Pancreas (tissue), 10 donors: Measurements from ENCODE around the gene BMERB1. TPM values are rescaled to one million over a fixed set of nuclear protein-coding genes. Genes with fewer than 3 reads are reported as not detected.
"Not testable (repeated sequence)": the region's sequence is repeated elsewhere in the genome, so short reads cannot be mapped to it uniquely, and the experiment has no call there.

Experiments
- ATAC-seq, 4 donors: fragments of 200-7000 bp; cut with Tn5 transposase; one replicate each; pipeline versions ENCODE4 v1.8.0 to v1.9.1; 2020; ENCODE audit warnings: mild to moderate bottlenecking in 4 of 4, moderate library complexity in 4 of 4
- DNase-seq, 6 donors: peaks; one replicate each; pipeline ENCODE4 v3.0.0-alpha.2; 2020
- FAIRE-seq: peaks from 2 replicates; lab custom pipeline; 2012; peaks lifted over from hg19 to GRCh38; lab: Jason Lieb, UNC
- H3K27ac ChIP-seq, 4 donors: fragments of 200-600 bp; sonication (generic); 1 replicate in 3 of 4; 2 replicates in 1 of 4; pipeline versions ENCODE4 v1.5.0 to v1.8.0; 2020
- H3K27me3 ChIP-seq, 4 donors: fragments of 200-600 bp; one replicate each; pipeline ENCODE4 v1.8.0; 2021
- H3K36me3 ChIP-seq, 3 donors: fragments of 200-600 bp; sonication (generic) in 1 of 3; one replicate each; pipeline versions ENCODE4 v1.5.0 to v1.8.0; 2020 to 2021
- H3K4me1 ChIP-seq, 3 donors: fragments of 200-600 bp; one replicate each; pipeline ENCODE4 v1.8.0; 2021
- H3K4me3 ChIP-seq, 4 donors: fragments of 200-600 bp; sonication (generic) in 2 of 4; one replicate each; pipeline versions ENCODE4 v1.5.0 to v1.8.0; 2020 to 2021
- H3K9me3 ChIP-seq, 4 donors: fragments of 200-600 bp; one replicate each; pipeline ENCODE4 v1.8.0; 2021
- WGBS, 2 donors: extraction: QIAGEN DNeasy Blood & Tissue Kit; methylation state at CpG; one replicate each; pipeline ENCODE4 v1.1.7; 2013; 5-methylcytosine and 5-hydroxymethylcytosine counted together
- intact Hi-C, 3 donors: fragments of 100-400 bp; cut with DNase I; formaldehyde crosslinking; loops; one replicate each; pipeline versions ENCODE4 v1.11.1 to v1.14.2; 2022
- polyA plus RNA-seq, 2 donors: library from polyadenylated mRNA; stranded (reverse); fragments of 200-250 nt; gene quantifications; one replicate each; pipeline ENCODE4 v1.2.3, GENCODE V29; 2013
- total RNA-seq, 6 donors: library from RNA; stranded (reverse); fragmentation: NEBNext Ultra II Directional in 4 of 6; extraction: Animal tissue kit (Norgen Biotek cat#: 25700) in 4 of 6; gene quantifications; one replicate each; pipeline versions ENCODE4 v1.2.1 to v1.2.4, GENCODE V29; 2021 to 2023
- TF ChIP-seq, protein P1 (sequence below), 4 donors: fragments of 200-600 bp; sonication (generic) in 3 of 4; IDR thresholded peaks; one replicate each; pipeline versions ENCODE4 v1.5.0 to v1.8.0; 2021; ENCODE audit warnings: antibody characterized with exemption in 4 of 4
- donor health status: healthy with polysubstance abuse.
- donor health status: DM: no; HTN: no; CAD: no; lungs with moderate emphysema.
- donor health status: DM: no; HTN: no; CAD: no.
- donor health status: control.
- donor health status: control.
- donor health status: Bipolar disorder and iron deficiency.
- donor health status: DM: yes; HTN: yes; CAD: no.
- donor health status: DM: no; HTN: no; CAD: no.
- donor health status: DM: no; HTN: no; CAD: no.
- donor health status: DM: yes; HTN: yes; CAD: no.

BMERB1 gene
- total and polyA plus RNA-seq, 8 donors, result 10.3 to 21.7 (median 17.5) TPM

DNA sequence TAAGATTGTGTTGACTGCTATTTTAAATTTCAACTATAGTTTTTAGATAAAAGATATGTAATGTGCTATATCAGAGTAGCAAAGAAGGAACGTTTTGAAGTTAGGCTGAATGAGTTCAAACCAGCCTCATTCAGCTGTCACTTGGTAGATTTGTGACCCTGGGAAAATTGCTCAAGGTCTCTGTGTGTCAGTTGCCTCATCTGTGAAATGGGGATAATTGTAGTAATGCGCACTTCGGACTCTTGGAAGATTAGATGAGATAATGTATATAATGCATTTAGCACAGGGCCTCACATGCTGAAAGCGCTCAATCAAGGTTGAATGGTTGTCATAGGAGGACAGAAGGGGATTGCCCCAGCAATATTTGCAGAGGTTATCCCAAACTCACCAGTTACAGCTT lies 4.7 kb downstream of the BMERB1 start:
- H3K27ac ChIP-seq, result no peak overlapping the region
- intact Hi-C loops, result no loop called here
- H3K27me3 ChIP-seq, result no peaks in the 10 kb centered on the region
- FAIRE-seq, result no peak
- WGBS, 2 donors, result 75 to 78% methylated on average over 4 of the region's 4 CpGs
- H3K9me3 ChIP-seq, result no peaks in the 10 kb centered on the region
- no peaks in the 10 kb centered on the region for H3K36me3 ChIP-seq
- no peak for DNase-seq
- ATAC-seq, result no peak
- TF ChIP-seq, protein P1, sequence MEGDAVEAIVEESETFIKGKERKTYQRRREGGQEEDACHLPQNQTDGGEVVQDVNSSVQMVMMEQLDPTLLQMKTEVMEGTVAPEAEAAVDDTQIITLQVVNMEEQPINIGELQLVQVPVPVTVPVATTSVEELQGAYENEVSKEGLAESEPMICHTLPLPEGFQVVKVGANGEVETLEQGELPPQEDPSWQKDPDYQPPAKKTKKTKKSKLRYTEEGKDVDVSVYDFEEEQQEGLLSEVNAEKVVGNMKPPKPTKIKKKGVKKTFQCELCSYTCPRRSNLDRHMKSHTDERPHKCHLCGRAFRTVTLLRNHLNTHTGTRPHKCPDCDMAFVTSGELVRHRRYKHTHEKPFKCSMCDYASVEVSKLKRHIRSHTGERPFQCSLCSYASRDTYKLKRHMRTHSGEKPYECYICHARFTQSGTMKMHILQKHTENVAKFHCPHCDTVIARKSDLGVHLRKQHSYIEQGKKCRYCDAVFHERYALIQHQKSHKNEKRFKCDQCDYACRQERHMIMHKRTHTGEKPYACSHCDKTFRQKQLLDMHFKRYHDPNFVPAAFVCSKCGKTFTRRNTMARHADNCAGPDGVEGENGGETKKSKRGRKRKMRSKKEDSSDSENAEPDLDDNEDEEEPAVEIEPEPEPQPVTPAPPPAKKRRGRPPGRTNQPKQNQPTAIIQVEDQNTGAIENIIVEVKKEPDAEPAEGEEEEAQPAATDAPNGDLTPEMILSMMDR (IDR thresholded peaks at IDR 0.05), result no peak
- peaks cover 0 to 26% (median 4%) of the 10 kb centered on the region in 3 donors for H3K4me1 ChIP-seq
- H3K4me3 ChIP-seq, result no peak overlapping the region

DNA sequence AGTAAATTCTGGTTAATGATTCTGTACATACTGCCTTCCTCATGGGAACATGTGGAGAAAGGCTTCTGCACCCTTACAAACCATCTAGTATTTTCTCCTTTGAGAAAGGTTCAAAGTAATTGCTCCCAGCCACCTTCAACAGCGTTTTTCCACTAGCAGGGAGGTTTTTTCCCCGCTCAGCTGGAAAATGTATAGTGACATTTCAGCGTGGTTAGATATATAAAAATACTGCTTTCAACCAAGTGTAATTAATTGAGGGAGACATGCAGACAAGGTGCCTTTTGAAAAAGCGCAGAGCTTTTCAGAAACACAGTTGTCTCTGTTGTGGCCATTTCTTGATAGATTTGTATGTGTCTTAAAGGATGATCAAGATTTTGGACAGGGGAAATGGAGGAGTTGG lies 5.1 kb downstream of the BMERB1 start:
- WGBS, 2 donors, result 87 to 88% methylated on average over 4 of the region's 4 CpGs

DNA sequence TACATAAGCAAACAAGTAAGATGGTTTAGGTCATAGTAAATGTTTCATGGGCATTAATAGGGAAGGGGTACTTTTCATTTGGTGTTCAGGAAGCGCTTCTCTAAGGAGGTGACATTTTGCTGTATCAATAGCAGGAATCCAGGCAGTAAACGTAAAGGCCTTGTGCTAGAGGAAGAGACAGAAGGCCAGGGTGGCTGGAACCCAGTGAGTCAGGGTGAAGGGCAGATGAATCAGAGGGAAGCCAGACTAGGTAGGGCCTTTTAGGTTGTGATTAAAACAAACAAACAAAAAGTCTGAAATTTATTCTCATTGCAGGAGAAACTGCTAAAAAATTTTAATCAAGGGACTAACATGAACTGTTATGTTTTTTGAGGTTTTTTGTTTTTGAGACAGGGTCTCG lies 6.5 kb downstream of the BMERB1 start:
- no peaks in the 10 kb centered on the region for H3K9me3 ChIP-seq
- WGBS, 2 donors, result 87 to 88% methylated on average over 3 of the region's 3 CpGs
- peaks cover 0 to 26% (median 4%) of the 10 kb centered on the region in 3 donors for H3K4me1 ChIP-seq
- TF ChIP-seq, protein P1 (IDR thresholded peaks at IDR 0.05), result no peak
- H3K36me3 ChIP-seq, result no peaks in the 10 kb centered on the region
- H3K27ac ChIP-seq, result peak overlapping the region in 2 of 4 donors; percentile 26 to 38
- no peaks in the 10 kb centered on the region for H3K27me3 ChIP-seq
- ATAC-seq (peak in 2 of 4 donors; percentile 50 to 57), DNase-seq (no peak), FAIRE-seq (no peak)
- intact Hi-C loops, result no loop called here
- H3K4me3 ChIP-seq, result no peak overlapping the region

More for the DNA sequence above, 5.1 kb downstream of the BMERB1 start:
- Histone ChIP-seq H3K9me3 (no peaks in the 10 kb centered on the region), H3K36me3 (no peaks in the 10 kb centered on the region), H3K4me1 (peaks cover 0 to 26% (median 4%) of the 10 kb centered on the region in 3 donors), H3K27ac (no peak overlapping the region), H3K27me3 (no peaks in the 10 kb centered on the region), H3K4me3 (no peak overlapping the region)
- DNase-seq (no peak), FAIRE-seq (no peak), ATAC-seq (no peak)
- TF ChIP-seq, protein P1 (IDR thresholded peaks at IDR 0.05), result no peak
- intact Hi-C loops, result no loop called here

DNA sequence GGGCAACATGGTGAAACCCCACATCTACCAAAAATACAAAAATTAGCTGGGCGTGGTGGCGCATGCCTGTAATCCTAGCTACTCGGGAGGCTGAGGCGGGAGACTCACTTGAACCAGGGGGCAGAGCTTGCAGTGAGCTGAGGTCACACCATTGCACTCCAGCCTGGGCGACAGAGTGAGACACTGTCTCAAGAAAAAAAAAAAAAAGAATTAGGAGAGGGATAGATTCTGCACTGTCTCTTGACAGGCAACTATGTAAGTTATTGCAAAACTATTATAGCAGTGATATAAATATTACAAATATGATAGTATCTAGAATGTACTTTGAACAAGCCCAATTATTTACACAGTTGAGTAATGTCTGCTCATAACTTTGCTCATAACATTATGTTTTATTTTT lies 7.8 kb downstream of the BMERB1 start:
- H3K9me3 ChIP-seq, H3K36me3 ChIP-seq, intact Hi-C loops, DNase-seq, FAIRE-seq, H3K27me3 ChIP-seq, H3K4me3 ChIP-seq: not testable (repeated sequence)
- 82 to 89% methylated on average over 5 of the region's 5 CpGs for WGBS, 2 donors
- Histone ChIP-seq H3K27ac (peak overlapping the region in 2 of 4 donors; percentile 50 to 67), H3K4me1 (peaks cover 0 to 26% (median 4%) of the 10 kb centered on the region in 3 donors)
- ATAC-seq, result peak; percentile 73 to 82 (median 78)

GRCh38 chr16:15443753-15444152 lies 9.4 kb downstream of the BMERB1 start:
- ATAC-seq (peak in 2 of 4 donors; percentile 23 to 25), FAIRE-seq (no peak)
- intact Hi-C loops, result no loop called here

More at GRCh38 chr16:15443753-15444152, 9.4 kb downstream of the BMERB1 start:
- Histone ChIP-seq H3K36me3 (no peaks in the 10 kb centered on the region), H3K27me3 (no peaks in the 10 kb centered on the region), H3K27ac (no peak overlapping the region), H3K4me1 (peaks cover 0 to 26% (median 4%) of the 10 kb centered on the region in 3 donors), H3K9me3 (no peaks in the 10 kb centered on the region), H3K4me3 (no peak overlapping the region)
- TF ChIP-seq, protein P1 (IDR thresholded peaks at IDR 0.05), result no peak
- WGBS, 2 donors, result 97 to 100% methylated on average over 4 of the region's 4 CpGs
- DNase-seq, result no peak
